Measurements from ENCODE around the gene WNK4. TPM values are rescaled to one million over a fixed set of nuclear protein-coding genes. Genes with fewer than 3 reads are reported as not detected.
A peak's percentile ranks its signal among the peaks of the same experiment; 100 is the strongest.

The WNK4 gene
- total RNA-seq, 1 donor from 2014 or later: not detected

DNA sequence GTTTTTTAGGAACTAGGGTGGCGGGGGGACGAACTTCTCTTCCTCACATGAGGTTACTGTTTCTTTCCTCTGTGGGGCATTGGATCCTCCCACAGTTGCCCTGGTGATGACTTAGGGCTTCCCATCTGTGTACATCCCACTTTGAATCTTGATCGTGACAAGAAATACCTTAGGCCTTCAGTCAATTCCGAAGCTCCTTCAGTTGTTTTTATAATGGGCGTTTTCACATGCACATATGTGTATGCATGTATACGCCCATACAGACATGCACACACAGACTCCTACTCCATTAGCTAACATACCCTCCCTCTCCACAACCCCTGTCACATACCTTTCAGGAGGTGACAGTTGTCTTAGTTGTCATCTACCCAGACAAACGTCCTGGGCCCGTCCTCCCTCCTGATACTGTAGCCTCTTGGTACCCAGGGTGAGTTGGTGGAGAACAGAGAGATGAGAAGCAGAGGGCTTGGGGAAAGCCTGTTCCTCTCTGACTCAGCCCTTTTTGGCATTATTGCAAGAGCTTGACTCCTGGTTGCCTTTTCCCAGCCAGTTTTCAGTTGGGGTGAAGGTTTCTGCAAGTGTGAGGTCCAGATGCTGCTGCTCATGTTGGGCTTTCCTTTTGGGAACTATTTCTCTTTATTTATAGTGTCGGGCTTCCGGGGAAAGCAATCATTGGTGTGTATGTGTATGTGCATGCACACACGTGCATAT lies 61.7 kb downstream of the WNK4 start:
- no peak for DNase-seq

DNA sequence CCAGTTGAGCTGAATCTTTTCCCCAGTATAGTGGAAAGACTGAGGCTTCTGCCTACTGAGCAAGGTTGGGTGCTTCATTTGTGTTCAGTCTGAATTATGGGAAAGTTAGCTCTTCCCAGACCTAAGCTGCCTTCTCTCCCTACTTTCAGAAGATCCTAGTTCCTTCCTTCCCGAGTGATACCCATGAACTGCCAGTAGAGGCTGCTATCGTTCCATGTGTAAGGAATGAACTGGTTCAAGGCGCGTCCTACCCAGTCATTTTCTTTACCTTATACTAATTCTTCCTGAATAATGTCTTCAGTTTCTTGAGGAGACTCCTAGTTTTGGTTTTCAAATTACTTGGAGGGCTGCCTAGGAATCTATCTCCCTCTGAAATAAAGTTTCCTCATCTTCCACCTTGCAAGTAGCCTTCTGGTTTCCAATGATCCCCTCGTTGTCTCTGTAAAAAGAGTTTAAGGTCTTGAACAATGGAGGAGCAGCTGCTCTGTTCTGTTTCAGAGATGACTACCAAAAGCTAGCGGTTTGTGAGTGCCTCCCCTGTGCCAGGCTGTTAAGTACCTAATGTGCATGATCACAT lies 63.0 kb downstream of the WNK4 start:
- DNase-seq: peak; percentile 82

DNA sequence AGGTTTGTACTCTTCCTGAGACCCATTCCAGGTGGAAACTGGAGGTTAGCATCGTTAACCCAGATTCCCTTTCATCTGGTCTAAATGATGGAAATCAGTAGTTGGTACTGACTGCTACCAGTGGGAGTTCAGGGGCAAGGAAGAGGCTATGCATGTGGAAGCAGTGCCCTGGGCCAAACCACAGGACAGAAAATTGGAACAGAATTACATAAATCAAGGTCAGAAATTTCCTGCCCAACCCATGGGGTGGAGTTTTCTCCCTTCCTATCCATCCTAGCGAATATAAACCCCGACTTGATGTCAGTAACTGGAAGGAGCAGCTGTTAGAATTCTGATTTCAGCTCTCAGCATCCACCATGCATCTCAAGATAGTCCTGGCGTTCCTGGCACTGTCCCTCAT lies 63.9 kb downstream of the WNK4 start, which contains the start of gene AOC2:
Gene AOC2 (plus strand): TSS at position 310 of the 400 bp plus-strand sequence. CDS start 47 bp downstream, at position 357.
- DNase-seq: no peak

DNA sequence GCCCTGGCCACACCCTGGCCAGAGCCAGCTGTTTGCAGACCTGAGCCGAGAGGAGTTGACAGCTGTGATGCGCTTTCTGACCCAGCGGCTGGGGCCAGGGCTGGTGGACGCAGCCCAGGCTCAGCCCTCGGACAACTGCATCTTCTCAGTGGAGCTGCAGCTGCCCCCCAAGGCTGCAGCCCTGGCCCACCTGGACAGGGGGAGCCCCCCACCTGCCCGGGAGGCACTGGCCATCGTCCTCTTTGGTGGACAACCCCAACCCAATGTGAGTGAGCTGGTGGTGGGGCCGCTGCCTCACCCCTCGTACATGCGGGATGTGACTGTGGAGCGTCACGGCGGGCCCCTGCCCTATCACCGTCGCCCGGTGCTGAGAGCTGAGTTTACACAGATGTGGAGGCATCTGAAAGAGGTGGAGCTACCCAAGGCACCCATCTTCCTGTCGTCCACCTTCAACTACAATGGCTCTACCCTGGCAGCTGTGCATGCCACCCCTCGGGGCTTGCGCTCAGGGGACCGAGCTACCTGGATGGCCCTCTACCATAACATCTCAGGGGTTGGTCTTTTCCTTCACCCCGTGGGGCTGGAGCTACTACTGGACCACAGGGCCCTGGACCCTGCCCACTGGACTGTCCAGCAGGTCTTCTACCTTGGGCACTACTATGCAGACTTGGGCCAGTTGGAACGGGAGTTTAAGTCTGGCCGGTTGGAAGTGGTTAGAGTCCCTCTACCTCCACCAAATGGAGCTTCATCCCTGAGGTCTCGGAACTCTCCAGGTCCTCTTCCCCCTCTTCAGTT lies 64.5 kb downstream of the WNK4 start:
- no peak for DNase-seq

DNA sequence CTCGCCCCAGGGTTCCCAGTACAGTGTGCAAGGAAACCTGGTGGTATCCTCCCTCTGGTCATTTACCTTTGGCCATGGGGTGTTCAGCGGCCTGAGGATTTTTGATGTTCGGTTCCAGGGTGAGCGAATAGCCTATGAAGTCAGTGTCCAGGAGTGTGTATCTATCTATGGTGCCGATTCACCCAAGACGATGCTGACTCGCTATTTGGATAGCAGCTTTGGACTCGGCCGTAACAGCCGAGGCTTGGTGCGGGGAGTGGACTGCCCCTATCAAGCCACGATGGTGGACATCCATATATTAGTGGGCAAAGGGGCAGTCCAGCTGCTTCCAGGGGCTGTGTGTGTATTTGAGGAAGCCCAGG lies 65.1 kb downstream of the WNK4 start:
- no peak for DNase-seq

DNA sequence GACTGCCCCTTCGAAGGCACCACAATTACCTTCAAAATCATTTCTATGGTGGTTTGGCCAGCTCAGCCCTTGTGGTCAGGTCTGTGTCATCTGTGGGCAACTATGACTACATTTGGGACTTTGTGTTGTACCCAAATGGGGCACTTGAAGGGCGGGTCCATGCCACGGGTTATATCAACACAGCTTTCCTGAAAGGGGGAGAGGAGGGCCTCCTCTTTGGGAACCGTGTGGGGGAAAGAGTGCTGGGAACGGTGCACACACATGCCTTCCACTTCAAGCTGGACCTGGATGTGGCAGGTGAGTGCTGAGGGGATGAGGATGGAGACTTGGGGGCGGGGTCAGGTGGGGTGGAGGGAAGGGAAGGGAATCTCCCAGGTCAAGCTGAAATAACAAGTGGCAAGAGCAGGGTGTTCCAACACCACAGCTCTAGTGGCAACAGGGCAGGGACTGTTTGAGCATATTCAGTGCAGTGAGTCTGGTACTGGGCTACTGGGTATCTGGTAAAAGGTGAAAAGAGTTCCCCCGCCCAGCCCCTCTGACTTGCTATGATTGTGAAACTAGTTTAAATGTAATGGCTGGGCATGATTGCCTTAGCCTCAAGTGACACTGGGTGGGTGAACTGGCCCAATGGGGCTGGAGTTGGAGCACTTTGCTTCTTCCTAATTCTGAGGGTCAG lies 65.6 kb downstream of the WNK4 start:
- DNase-seq: no peak

Small RNAs within 50 kb of the gene (small RNA-seq; reads per million reads assigned to genes)
- gene HMGN2P15 (ENCODE audit: low replicate concordance) (not detected), gene MIR6781 (ENCODE audit: low replicate concordance) (not detected)

Other genes starting within 250 kb of the WNK4 start
- 31.9 TPM for gene NAGLU, start 244.4 kb upstream of the WNK4 start, total RNA-seq
- gene HSD17B1, start 227.7 kb upstream of the WNK4 start, total RNA-seq: 0.21 TPM
- 20.4 TPM for gene COASY, start 218.5 kb upstream of the WNK4 start, total RNA-seq
- 30.2 TPM for gene MLX, start 213.5 kb upstream of the WNK4 start, total RNA-seq
- gene PSMC3IP, start 202.9 kb upstream of the WNK4 start, total RNA-seq: 3.0 TPM
- 52.6 TPM for gene RETREG3, start 171.2 kb upstream of the WNK4 start, total RNA-seq
- gene TUBG1, start 170.9 kb upstream of the WNK4 start, total RNA-seq: 21.1 TPM
- 6.2 TPM for gene TUBG2, start 121.3 kb upstream of the WNK4 start, total RNA-seq
- 38.9 TPM for gene PLEKHH3, start 103.6 kb upstream of the WNK4 start, total RNA-seq
- 1.5 TPM for gene CCR10, start 98.8 kb upstream of the WNK4 start, total RNA-seq
- 14.7 TPM for gene CNTNAP1, start 98.1 kb upstream of the WNK4 start, total RNA-seq
- 35.6 TPM for gene EZH1, start 35.6 kb upstream of the WNK4 start, total RNA-seq
- gene RAMP2, start 19.4 kb upstream of the WNK4 start, total RNA-seq: 11.9 TPM
- 40.3 TPM for gene VPS25, start 7.2 kb upstream of the WNK4 start, total RNA-seq
- 50.7 TPM for gene COA3, start 18.1 kb downstream of the WNK4 start, total RNA-seq
- not detected for gene CNTD1, start 18.3 kb downstream of the WNK4 start, total RNA-seq
- 68.7 TPM for gene BECN1, start 43.7 kb downstream of the WNK4 start, total RNA-seq
- gene PSME3, start 52.8 kb downstream of the WNK4 start, total RNA-seq: 48.5 TPM
- gene AOC2, start 64.0 kb downstream of the WNK4 start, total RNA-seq: 1.4 TPM
- 23.0 TPM for gene AOC3, start 70.6 kb downstream of the WNK4 start, total RNA-seq
- not detected for gene G6PC1, start 120.2 kb downstream of the WNK4 start, total RNA-seq
- gene AARSD1, start 183.8 kb downstream of the WNK4 start, total RNA-seq: 16.0 TPM
- gene PTGES3L, start 199.5 kb downstream of the WNK4 start, total RNA-seq: 61.5 TPM
- gene RUNDC1, start 200.0 kb downstream of the WNK4 start, total RNA-seq: 10.7 TPM
- 1,583 TPM for gene RPL27, start 217.8 kb downstream of the WNK4 start, total RNA-seq
- 6.7 TPM for gene IFI35, start 226.2 kb downstream of the WNK4 start, total RNA-seq
- 66.7 TPM for gene VAT1, start 241.8 kb downstream of the WNK4 start, total RNA-seq
- 0.92 TPM for gene RND2, start 244.6 kb downstream of the WNK4 start, total RNA-seq

Measured in tongue (tissue), 3 donors.